Natural killer cell treated with Interleukin-12 subunit alpha and Interleukin-12 subunit beta and Interleukin-15 and Interleukin-18, amount 100 ng/mL, for 72 hours (primary cell): Measurements from ENCODE around the gene TLCD3B. TPM values are rescaled to one million over a fixed set of nuclear protein-coding genes. Genes with fewer than 3 reads are reported as not detected.

ENCODE experiments used
- ATAC-seq, 2 donors: fragments of 150-1000 bp; cut with Tn5 transposase in 1 of 2; sonication (Bioruptor Pico), chemical (Tn5 transposase) in 1 of 2; 2 replicates each; pipeline ENCODE4 v1.10.0; 2021
- DNase-seq: peaks from one replicate; pipeline ENCODE4 v3.0.0; 2022; ENCODE audit warnings: low spot score
- H3K27ac Mint-ChIP-seq, 2 donors: 1 replicate in 1 of 2; 2 replicates in 1 of 2; pipeline ENCODE4 v1.8.0; 2022; ENCODE audit warnings: mixed read lengths in 2 of 2, mild to moderate bottlenecking in 1 of 2, moderate library complexity in 1 of 2
- H3K27me3 Mint-ChIP-seq, 2 donors: 1 replicate in 1 of 2; 2 replicates in 1 of 2; pipeline ENCODE4 v1.8.0; 2022; ENCODE audit warnings: mixed read lengths in 2 of 2
- H3K36me3 Mint-ChIP-seq: one replicate; pipeline ENCODE4 v1.8.0; 2022; ENCODE audit warnings: mixed read lengths
- H3K4me1 Mint-ChIP-seq, 2 donors: 1 replicate in 1 of 2; 2 replicates in 1 of 2; pipeline ENCODE4 v1.8.0; 2022; ENCODE audit warnings: low read depth in 2 of 2, mixed read lengths in 2 of 2, mild to moderate bottlenecking in 1 of 2
- H3K4me3 Mint-ChIP-seq: one replicate; pipeline ENCODE4 v1.8.0; 2022; ENCODE audit warnings: mixed read lengths
- H3K9me3 Mint-ChIP-seq: 2 replicates; pipeline ENCODE4 v1.8.0; 2022; ENCODE audit warnings: mixed read lengths
- total RNA-seq, 2 donors: library from RNA; stranded (reverse); gene quantifications; one replicate each; pipeline ENCODE4 v1.2.3, GENCODE V29; 2022

Gene TLCD3B
- total RNA-seq, 2 donors from 2014 or later: 1.4 to 5.3 TPM

DNA sequence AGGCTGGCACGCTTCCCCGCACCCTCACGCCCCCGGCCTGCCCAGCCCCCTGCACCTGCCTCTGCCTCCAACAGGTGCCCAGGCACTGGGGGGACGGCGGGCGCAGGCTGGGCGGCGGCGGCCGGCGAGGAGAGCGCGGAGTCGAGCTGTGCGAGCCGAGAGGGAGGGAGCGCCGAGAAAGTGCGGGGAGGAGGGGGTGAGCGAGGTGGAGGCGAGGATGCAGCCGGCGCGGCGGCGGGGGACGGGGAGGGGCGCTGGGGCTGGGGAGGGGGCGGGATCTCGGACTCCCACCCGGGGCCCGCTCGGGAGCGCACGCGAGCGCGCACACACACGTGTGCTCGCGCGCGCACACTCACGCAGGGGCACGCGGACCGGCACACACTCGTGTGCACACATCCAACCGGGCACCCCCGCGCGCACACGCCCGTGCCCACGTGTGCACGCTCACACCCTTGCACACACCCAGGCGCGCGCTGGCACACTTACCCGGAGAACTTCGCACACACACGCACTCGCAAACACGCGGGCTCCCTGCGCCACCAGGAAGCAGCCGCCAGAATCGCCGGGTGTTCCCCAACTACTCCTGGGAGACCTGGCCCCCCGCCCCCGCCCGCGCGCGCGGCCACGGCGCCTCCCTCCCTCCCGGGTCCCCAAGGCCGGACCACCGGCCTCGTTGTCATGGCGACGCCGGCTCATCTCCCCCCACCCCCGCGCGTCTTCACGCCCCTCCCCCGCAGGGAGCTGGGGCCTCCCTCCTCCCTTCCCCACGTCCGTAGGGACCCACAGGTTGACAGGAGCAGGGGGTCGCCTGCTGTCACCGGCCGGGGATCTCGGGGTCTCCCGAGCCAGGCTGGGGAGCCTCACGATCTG, 20.0 kb downstream of the TLCD3B start, which contains the start of gene DOC2A:
DOC2A (minus strand) TSS at position 184 of the 870 bp plus-strand sequence. CDS start 805 bp downstream, outside the sequence.
- peak within 1 kb of the TSS; percentile 75 for H3K4me3 Mint-ChIP-seq
- no peaks in the 10 kb centered on the region for H3K9me3 Mint-ChIP-seq
- ATAC-seq: peak in 1 of 2 donors; percentile 43
- peaks cover 7 to 22% of the 10 kb centered on the region in 2 donors for H3K27me3 Mint-ChIP-seq
- no peak within 1 kb of the TSS for H3K27ac Mint-ChIP-seq
- peaks cover 4 to 5% of the 10 kb centered on the region in 2 donors for H3K4me1 Mint-ChIP-seq
- H3K36me3 Mint-ChIP-seq: no peaks in the 10 kb centered on the region
- DNase-seq: no peak

DNA sequence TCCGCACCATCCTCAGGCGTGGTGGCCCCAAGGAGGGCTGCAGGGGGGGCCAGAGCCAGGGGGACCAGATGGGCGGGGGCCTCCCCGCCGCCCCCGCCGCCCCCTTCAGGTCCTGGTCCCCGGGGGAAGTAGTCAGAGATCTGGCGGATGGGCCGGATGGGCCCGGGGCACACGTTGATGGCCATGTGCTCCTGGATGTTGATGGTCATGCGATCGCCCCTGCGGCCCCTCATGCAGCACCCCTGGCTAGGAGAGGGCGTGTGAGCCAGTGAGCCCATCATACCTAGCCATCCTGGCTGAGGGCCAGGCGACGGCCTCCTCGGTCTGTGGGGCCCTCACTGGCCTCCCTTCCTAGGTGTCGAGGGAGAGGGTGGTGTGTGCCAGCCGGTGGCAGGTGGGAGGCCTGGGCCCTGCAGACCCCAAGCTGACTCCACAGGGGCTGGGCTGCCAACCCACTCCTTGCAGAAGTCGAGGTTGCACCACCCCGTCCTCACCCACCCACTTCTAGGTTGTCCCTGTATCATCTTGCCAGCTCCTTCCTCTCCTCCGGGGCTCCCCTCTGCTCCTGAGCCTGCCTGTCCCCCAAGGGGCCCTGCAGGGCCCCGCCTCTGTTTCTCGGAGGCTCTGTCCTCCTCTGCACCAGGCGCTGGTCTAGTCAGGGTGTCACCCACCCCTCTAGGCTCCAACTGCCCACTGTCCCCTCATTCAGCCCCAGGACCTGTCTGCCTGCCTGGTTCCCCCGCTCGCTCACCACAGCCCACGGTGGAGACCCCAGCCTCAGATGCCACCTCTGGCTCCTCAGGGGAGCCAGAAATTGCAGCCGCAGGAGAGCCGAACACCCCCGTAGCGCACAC, 20.9 kb downstream of the TLCD3B start:
- Mint-ChIP-seq H3K27me3 (peaks cover 7 to 19% of the 10 kb centered on the region in 2 donors), H3K27ac (no peak overlapping the region), H3K9me3 (no peaks in the 10 kb centered on the region), H3K4me3 (no peak overlapping the region), H3K4me1 (peaks cover 4 to 5% of the 10 kb centered on the region in 2 donors), H3K36me3 (no peaks in the 10 kb centered on the region)
- ATAC-seq: peak; percentile 24 to 40
- no peak for DNase-seq

DNA sequence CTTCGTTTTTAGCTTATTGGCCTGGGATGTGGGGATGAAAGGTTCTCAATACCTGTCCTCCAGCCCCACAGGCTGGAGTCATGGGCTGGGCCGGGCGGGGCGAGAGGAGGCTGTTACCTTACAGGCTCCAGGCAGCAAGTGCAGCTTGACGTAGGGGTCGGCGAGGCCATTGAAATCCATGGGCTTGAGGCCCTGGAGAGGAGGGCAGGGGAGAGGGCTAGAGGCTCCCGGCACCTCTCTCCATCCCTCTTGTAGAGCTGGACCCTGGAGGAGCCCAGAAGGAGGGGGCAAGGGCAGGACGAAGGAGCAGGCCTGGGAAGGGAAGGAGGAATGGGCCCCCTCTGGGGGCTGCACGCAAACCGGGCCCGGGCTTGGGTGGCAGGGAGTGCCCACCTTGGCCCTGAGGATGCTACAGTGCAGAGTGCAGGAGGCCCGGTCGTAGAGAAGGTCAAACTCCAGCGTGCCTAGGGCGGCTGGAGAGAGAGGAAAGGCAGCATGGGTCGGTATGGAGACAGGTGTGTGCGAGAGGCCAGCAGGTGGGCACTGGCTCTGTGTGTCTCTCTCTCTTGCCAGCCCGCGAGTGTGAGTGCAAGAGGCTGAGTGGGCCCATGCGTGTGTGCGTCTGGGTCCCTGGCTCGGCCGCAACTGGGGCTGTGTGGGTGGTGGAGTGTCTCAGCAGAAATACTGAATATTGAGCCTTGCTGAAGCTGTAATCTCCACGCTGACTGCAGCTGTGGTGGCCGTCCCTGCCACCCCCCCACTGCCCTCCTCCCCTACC, 21.8 kb downstream of the TLCD3B start:
- Mint-ChIP-seq H3K27me3 (peaks cover 7 to 19% of the 10 kb centered on the region in 2 donors), H3K4me1 (peaks cover 4 to 5% of the 10 kb centered on the region in 2 donors), H3K27ac (no peak overlapping the region), H3K36me3 (no peaks in the 10 kb centered on the region), H3K4me3 (peak overlapping the region; percentile 38), H3K9me3 (no peaks in the 10 kb centered on the region)
- DNase-seq (no peak), ATAC-seq (peak in 1 of 2 donors; percentile 8)

DNA sequence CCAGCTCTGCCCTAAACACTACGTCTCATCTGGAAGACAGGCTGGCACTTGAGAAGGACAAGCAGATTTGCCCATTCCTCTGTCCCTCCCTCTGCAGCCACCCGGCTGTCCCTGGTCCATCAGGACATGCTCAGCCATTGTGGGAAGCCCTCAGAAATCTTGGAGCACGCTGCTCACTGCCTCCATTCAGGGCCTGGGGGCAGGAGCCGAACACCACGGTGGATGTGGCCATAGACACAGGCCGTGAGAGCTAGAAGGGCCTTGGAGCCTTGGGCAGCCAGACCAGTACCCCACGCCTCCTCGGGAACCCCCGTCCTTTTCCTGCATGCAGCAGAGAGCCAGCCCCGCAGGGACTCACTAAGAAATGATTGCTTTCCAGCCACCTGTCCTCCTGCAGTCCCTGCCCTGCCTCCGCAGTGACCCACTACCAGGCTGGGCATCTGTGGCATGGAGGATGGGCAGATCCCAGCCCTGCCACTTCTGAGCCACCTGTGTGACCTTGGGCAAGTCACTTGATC, 23.6 kb downstream of the TLCD3B start:
- Mint-ChIP-seq H3K9me3 (no peaks in the 10 kb centered on the region), H3K4me1 (peaks cover 4 to 5% of the 10 kb centered on the region in 2 donors), H3K27me3 (peaks cover 7 to 19% of the 10 kb centered on the region in 2 donors), H3K27ac (no peak overlapping the region), H3K4me3 (no peak overlapping the region), H3K36me3 (no peaks in the 10 kb centered on the region)
- DNase-seq (no peak), ATAC-seq (no peak)

DNA sequence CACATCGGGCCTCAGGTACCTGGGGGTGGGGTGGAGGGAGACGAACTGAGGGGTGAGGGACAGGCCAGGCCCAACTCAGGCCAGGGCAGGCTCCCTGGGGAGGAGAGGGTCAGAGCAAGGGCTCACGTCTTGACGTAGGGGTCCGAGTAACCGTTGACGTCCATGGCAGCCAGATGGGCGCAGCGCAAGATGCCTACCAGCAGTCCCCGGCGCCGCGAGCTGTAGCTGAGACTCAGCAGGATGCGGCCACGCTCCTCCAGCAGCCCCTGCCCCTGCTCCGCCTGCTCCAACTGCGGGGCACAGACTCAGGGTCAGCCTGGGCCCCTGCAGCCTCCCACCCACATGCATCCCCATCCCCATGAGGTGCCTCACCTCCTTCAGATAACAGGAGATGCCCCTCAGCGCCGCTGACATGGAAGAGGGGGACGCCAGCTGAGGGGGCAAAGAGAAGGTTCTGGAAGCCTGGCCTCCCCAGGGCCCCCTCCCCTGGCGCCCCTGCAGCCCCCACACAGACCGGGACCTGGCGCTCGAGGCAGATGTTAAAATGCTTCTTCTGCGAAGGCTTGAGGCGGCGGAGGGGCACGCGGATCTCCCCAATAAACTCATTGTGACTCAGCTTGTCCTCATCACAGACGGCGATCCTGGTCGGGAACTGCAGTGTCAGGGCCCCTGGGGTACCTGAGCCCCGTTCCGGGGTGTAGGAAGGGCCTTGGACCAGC, 24.3 kb downstream of the TLCD3B start:
- no peak for ATAC-seq
- H3K9me3 Mint-ChIP-seq: no peaks in the 10 kb centered on the region
- DNase-seq: no peak
- no peak overlapping the region for H3K4me3 Mint-ChIP-seq
- peaks cover 6 to 8% of the 10 kb centered on the region in 2 donors for H3K4me1 Mint-ChIP-seq
- H3K36me3 Mint-ChIP-seq: peaks cover 5% of the 10 kb centered on the region
- peaks cover 2 to 15% of the 10 kb centered on the region in 2 donors for H3K27me3 Mint-ChIP-seq
- no peak overlapping the region for H3K27ac Mint-ChIP-seq

DNA sequence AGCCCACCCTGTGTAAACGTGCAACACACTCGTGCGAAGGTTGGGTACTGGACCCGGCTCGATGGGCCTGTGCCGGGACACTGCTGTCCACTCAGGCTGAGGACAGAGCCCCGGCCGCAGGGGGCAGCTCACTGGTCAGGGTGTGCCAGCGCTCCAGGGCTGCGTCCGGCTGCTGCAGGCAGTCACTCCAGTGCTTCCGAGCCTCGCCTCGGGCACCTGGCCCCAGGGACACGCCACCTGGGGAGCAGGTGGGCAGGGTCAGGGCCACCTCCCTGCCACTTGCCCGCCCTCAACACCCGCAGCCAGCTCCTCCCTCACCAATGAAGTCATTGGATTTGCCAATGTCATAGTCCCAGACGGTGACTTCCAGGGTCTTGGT, 25.0 kb downstream of the TLCD3B start:
- Mint-ChIP-seq H3K4me1 (peaks cover 7 to 9% of the 10 kb centered on the region in 2 donors), H3K9me3 (no peaks in the 10 kb centered on the region), H3K27ac (no peak overlapping the region), H3K36me3 (peaks cover 5% of the 10 kb centered on the region), H3K27me3 (peaks cover 0 to 15% of the 10 kb centered on the region in 2 donors), H3K4me3 (no peak overlapping the region)
- DNase-seq (no peak), ATAC-seq (no peak)

- H3K36me3 Mint-ChIP-seq: peaks cover 5% of the 10 kb centered on the region
- no peak overlapping the region for H3K4me3 Mint-ChIP-seq
- no peak for DNase-seq
- no peaks in the 10 kb centered on the region for H3K9me3 Mint-ChIP-seq
- peaks cover 0 to 14% of the 10 kb centered on the region in 2 donors for H3K27me3 Mint-ChIP-seq
- H3K27ac Mint-ChIP-seq: no peak overlapping the region
- ATAC-seq: peak in 1 of 2 donors; percentile 54
- peaks cover 7 to 9% of the 10 kb centered on the region in 2 donors for H3K4me1 Mint-ChIP-seq
Observed at GRCh38 chr16:30005341-30006094, 25.6 kb downstream of the TLCD3B start.

DNA sequence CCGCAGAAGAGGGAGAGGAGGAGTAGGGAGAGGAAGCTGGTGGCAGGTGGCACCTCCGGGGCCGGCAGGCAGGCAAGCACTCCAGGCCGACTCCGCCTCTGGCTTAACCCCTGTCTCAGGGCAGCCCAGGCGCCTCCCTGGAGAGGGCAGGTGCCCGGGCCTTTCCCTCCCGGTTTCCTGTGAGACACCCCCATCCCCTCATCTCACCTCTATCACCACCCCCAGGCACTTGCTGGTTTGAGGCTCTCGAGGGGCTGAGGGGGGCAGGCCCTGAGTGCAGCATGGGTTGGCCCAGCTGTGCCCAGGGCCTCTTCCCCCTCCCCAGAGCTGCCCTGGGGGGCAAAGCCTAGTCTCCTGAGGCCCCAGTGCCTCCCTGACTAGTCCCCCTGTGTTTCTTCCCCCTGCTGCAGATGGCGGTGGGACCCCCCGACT, 26.2 kb downstream of the TLCD3B start:
- DNase-seq (no peak), ATAC-seq (no peak)
- H3K9me3 Mint-ChIP-seq: no peaks in the 10 kb centered on the region
- no peak overlapping the region for H3K4me3 Mint-ChIP-seq
- peaks cover 7 to 9% of the 10 kb centered on the region in 2 donors for H3K4me1 Mint-ChIP-seq
- no peak overlapping the region for H3K27ac Mint-ChIP-seq
- peaks cover 0 to 8% of the 10 kb centered on the region in 2 donors for H3K27me3 Mint-ChIP-seq
- peaks cover 5% of the 10 kb centered on the region for H3K36me3 Mint-ChIP-seq

GRCh38 chr16:30004424-30004776, 26.7 kb downstream of the TLCD3B start:
- peak; percentile 58 for DNase-seq
- H3K4me1 Mint-ChIP-seq: peaks cover 9 to 11% of the 10 kb centered on the region in 2 donors
- H3K9me3 Mint-ChIP-seq: no peaks in the 10 kb centered on the region
- H3K27me3 Mint-ChIP-seq: peaks cover 0 to 6% of the 10 kb centered on the region in 2 donors
- no peak for ATAC-seq
- no peak overlapping the region for H3K27ac Mint-ChIP-seq
- H3K36me3 Mint-ChIP-seq: peaks cover 5% of the 10 kb centered on the region
- H3K4me3 Mint-ChIP-seq: no peak overlapping the region

DNA sequence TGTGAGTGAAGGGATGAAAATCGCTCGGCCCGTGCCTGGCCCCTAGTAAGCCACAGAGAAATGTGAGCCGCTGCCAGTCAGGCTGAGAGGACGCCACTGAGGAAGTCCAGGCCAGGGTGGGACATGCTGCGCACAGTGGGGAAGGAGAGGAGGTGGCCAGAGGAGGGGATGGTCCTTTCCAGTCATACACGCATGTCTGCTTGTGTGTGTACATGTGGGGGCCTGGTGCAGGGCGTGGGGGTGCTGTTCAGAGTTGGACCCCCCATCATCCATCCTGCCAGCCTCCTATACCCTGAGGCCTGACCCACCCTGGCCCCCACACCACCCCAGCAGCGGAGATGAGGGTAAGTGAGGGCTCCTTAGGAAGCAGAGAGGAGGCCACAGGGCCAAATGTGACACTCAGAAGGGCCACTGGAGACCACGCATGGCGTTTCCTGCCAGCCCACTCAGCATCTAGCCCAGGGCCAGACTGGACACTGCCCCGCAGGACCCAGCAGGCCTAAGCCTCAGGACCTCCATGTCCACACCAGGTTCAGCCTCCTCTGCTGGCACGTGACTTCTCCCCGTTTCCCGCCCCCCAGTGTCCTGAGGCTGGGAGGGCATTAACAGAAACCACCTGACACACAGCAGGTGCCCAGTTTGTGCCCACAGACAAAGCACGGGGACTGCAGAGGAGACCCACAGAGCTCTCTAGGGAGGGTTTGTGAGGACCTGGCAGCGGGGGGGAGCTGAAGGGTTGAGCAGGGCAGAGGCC, 27.2 kb downstream of the TLCD3B start:
- H3K27ac Mint-ChIP-seq: no peak overlapping the region

DNA sequence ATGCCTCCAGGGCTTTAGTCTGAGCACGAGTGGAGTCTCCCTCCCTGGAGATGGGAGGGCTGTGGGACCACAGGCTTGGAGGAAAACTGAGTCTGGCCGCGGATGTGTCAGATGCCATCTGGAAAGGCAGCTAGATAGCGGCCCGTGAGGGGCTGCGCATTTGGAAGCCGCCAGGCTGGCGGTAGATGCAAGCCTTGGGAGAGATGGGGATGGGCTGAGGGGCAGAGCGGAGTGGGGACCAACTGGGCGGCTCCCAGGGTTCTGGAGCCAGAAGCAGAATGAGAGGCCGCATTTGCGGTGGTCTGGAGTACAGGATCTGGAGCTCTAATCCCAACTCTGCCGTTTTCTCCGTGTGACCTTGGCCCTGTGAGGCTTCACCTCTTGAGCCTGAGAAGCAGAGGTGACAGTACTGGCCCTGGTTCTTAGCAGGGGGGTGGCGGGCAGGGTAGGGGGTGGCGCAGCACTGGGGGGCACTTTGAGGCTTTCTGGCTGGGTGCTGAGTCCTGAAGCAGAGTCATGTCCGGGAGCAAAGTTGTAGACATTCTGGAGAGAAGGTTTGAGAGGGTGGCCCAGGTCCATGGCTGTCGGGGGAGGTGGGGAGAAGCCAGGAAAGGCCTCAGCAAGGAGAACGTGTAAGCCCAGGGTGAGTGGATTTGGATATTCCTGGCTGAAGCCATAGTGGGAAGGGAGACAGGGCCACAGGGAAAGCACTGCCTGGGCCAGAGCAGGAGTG, 28.3 kb downstream of the TLCD3B start:
- H3K9me3 Mint-ChIP-seq: no peaks in the 10 kb centered on the region
- H3K27ac Mint-ChIP-seq: peak overlapping the region; percentile 19 to 70
- H3K36me3 Mint-ChIP-seq: peaks cover 5% of the 10 kb centered on the region
- H3K4me1 Mint-ChIP-seq: peaks cover 9 to 24% of the 10 kb centered on the region in 2 donors
- ATAC-seq (no peak), DNase-seq (peak; percentile 51)
- H3K4me3 Mint-ChIP-seq: no peak overlapping the region
- H3K27me3 Mint-ChIP-seq: no peaks in the 10 kb centered on the region

More for the DNA sequence above, 27.2 kb downstream of the TLCD3B start:
- DNase-seq (peak; percentile 42), ATAC-seq (no peak)
- H3K27me3 Mint-ChIP-seq: peaks cover 0 to 2% of the 10 kb centered on the region in 2 donors
- H3K9me3 Mint-ChIP-seq: no peaks in the 10 kb centered on the region
- peaks cover 9 to 17% of the 10 kb centered on the region in 2 donors for H3K4me1 Mint-ChIP-seq
- H3K4me3 Mint-ChIP-seq: no peak overlapping the region
- H3K36me3 Mint-ChIP-seq: peaks cover 5% of the 10 kb centered on the region
